Upper lobe of right lung (tissue), 1 donor: ENCODE data around the gene ASTN2. TPM values are rescaled to one million over a fixed set of nuclear protein-coding genes. Genes with fewer than 3 reads are reported as not detected.

Source experiments
- ATAC-seq: fragments of 200-7000 bp; cut with Tn5 transposase; one replicate; pipeline ENCODE4 v1.9.1; 2020; ENCODE audit warnings: mild to moderate bottlenecking, moderate library complexity
- DNase-seq: peaks from one replicate; pipeline ENCODE4 v3.0.0-alpha.2; 2020
- H3K27ac ChIP-seq: fragments of 200-600 bp; one replicate; pipeline ENCODE4 v1.8.0; 2022
- H3K27me3 ChIP-seq: fragments of 200-600 bp; one replicate; pipeline ENCODE4 v1.8.0; 2022; ENCODE audit warnings: mild to moderate bottlenecking
- H3K36me3 ChIP-seq: fragments of 200-600 bp; one replicate; pipeline ENCODE4 v1.8.0; 2022
- H3K4me1 ChIP-seq: fragments of 200-600 bp; one replicate; pipeline ENCODE4 v1.8.0; 2022
- H3K4me3 ChIP-seq: fragments of 200-600 bp; one replicate; pipeline ENCODE4 v1.8.0; 2022; ENCODE audit warnings: mild to moderate bottlenecking
- H3K9me3 ChIP-seq: fragments of 200-600 bp; one replicate; pipeline ENCODE4 v1.8.0; 2022
- intact Hi-C: fragments of 100-400 bp; cut with DNase I; formaldehyde crosslinking; loops from one replicate; pipeline ENCODE4 v1.11.0; 2022
- total RNA-seq: library from RNA; stranded (reverse); fragmentation: NEBNext Ultra II Directional; extraction: Animal tissue kit (Norgen Biotek cat#: 25700); gene quantifications from one replicate; pipeline ENCODE4 v1.2.1, GENCODE V29; 2021
- TF ChIP-seq, protein P1 (sequence below): fragments of 200-600 bp; IDR thresholded peaks from one replicate; pipeline ENCODE4 v1.8.0; 2022; ENCODE audit warnings: antibody characterized with exemption
- donor health status: DM: no; HTN: yes; CAD: no; lungs with severe emphysema.

Gene ASTN2
- total RNA-seq, 1 donor from 2014 or later, result 3.8 TPM

GRCh38 chr9:116985596-116985995, 429.3 kb downstream of the ASTN2 start:
- no peak overlapping the region for H3K4me3 ChIP-seq
- DNase-seq (no peak), ATAC-seq (no peak)
- H3K27ac ChIP-seq, result no peak overlapping the region
- no peaks in the 10 kb centered on the region for H3K36me3 ChIP-seq
- intact Hi-C loops, result no loop called here
- H3K4me1 ChIP-seq, result no peaks in the 10 kb centered on the region
- H3K9me3 ChIP-seq, result no peaks in the 10 kb centered on the region
- no peaks in the 10 kb centered on the region for H3K27me3 ChIP-seq
- TF ChIP-seq, protein P1, sequence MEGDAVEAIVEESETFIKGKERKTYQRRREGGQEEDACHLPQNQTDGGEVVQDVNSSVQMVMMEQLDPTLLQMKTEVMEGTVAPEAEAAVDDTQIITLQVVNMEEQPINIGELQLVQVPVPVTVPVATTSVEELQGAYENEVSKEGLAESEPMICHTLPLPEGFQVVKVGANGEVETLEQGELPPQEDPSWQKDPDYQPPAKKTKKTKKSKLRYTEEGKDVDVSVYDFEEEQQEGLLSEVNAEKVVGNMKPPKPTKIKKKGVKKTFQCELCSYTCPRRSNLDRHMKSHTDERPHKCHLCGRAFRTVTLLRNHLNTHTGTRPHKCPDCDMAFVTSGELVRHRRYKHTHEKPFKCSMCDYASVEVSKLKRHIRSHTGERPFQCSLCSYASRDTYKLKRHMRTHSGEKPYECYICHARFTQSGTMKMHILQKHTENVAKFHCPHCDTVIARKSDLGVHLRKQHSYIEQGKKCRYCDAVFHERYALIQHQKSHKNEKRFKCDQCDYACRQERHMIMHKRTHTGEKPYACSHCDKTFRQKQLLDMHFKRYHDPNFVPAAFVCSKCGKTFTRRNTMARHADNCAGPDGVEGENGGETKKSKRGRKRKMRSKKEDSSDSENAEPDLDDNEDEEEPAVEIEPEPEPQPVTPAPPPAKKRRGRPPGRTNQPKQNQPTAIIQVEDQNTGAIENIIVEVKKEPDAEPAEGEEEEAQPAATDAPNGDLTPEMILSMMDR, result no peak

DNA sequence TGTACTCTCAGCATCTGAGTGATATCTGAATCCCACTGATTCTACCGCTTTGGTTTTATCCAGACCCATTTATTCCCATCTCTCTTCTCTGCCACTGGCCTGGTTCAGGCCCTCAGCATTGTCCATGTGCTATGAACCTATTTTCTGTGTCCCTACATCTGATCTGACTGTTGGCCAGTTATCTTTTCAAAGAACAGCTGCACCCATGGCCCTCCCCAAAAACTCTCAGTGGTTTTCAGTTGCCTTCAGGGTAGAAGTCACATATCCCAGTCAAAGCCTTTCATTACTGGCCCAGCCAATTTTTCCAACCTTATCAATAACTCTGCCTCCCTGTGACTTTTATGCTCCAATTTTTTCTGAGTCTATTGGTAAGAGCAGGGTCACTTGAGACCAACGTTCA, 430.7 kb downstream of the ASTN2 start:
- intact Hi-C loops, result no loop called here
- no peak for DNase-seq
- H3K4me3 ChIP-seq, result no peak overlapping the region
- no peak overlapping the region for H3K27ac ChIP-seq
- H3K9me3 ChIP-seq, result no peaks in the 10 kb centered on the region
- TF ChIP-seq, protein P1, result no peak
- no peak for ATAC-seq
- H3K36me3 ChIP-seq, result no peaks in the 10 kb centered on the region
- H3K4me1 ChIP-seq, result no peaks in the 10 kb centered on the region
- no peaks in the 10 kb centered on the region for H3K27me3 ChIP-seq

- no peaks in the 10 kb centered on the region for H3K27me3 ChIP-seq
- H3K9me3 ChIP-seq, result no peaks in the 10 kb centered on the region
- H3K36me3 ChIP-seq, result no peaks in the 10 kb centered on the region
- intact Hi-C loops, result no loop called here
- H3K27ac ChIP-seq, result no peak overlapping the region
- H3K4me1 ChIP-seq, result no peaks in the 10 kb centered on the region
- no peak overlapping the region for H3K4me3 ChIP-seq
- TF ChIP-seq, protein P1, result no peak
- DNase-seq (no peak), ATAC-seq (no peak)
Observed at GRCh38 chr9:116980582-116981120, 434.2 kb downstream of the ASTN2 start.

DNA sequence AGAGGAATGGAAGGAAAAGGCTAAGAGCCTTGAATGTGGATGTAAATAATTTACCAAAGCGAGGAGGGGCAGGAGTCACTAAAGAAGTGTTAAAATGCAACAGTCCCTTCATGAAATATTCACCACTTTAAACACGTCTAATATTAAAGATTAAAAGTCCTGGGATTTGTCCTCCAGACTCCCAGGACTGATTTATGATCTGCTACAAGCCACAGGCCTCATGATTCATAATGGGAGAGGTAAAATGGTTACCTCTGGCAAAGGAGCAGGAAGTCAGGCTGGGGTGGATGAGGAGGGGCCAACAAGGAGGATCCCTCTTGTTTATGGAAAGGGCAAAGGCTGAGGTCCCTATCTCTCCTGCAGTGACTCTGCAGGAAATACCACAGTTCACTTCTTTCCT, 435.4 kb downstream of the ASTN2 start:
- H3K4me3 ChIP-seq, result no peak overlapping the region
- H3K27me3 ChIP-seq, result no peaks in the 10 kb centered on the region
- H3K27ac ChIP-seq, result no peak overlapping the region

GRCh38 chr9:116978155-116978554, 436.7 kb downstream of the ASTN2 start:
- ATAC-seq (no peak), DNase-seq (no peak)
- H3K4me3 ChIP-seq, result no peak overlapping the region
- H3K4me1 ChIP-seq, result no peaks in the 10 kb centered on the region
- intact Hi-C loops, result no loop called here
- no peaks in the 10 kb centered on the region for H3K27me3 ChIP-seq
- H3K27ac ChIP-seq, result no peak overlapping the region
- H3K9me3 ChIP-seq, result no peaks in the 10 kb centered on the region
- no peaks in the 10 kb centered on the region for H3K36me3 ChIP-seq
- TF ChIP-seq, protein P1, result no peak

More for the DNA sequence above, 435.4 kb downstream of the ASTN2 start:
- TF ChIP-seq, protein P1, result no peak
- DNase-seq, result no peak
- Histone ChIP-seq H3K36me3 (no peaks in the 10 kb centered on the region), H3K4me1 (no peaks in the 10 kb centered on the region), H3K9me3 (no peaks in the 10 kb centered on the region)
- intact Hi-C loops, result no loop called here
- ATAC-seq, result no peak

DNA sequence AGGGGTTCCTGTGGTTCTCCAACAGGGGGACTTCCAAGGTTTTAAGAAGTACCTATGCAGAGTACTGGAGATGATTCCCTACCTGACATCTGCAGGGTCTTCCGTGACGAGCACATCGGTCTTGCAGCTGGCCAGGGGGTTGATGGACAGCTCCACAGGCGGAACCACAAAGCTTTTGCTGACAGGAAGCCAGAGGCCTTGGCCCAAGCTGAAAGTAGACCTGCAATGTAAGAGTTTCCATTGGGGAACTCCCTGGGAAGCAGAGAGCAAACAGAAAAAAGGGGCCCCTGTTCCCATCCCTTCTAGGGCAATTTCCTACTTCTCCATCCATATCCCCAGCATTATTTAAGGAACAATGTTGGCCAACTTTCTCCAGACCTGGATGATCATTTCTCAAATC, 439.7 kb downstream of the ASTN2 start:
- no peak overlapping the region for H3K4me3 ChIP-seq
- no peak for ATAC-seq
- TF ChIP-seq, protein P1, result no peak
- H3K4me1 ChIP-seq, result no peaks in the 10 kb centered on the region
- H3K27ac ChIP-seq, result no peak overlapping the region
- no peak for DNase-seq
- intact Hi-C loops, result no loop called here
- no peaks in the 10 kb centered on the region for H3K36me3 ChIP-seq
- no peaks in the 10 kb centered on the region for H3K27me3 ChIP-seq
- H3K9me3 ChIP-seq, result no peaks in the 10 kb centered on the region
